Ishikawa (cell line): ENCODE measurements around the gene SRPX.

Source experiments
- FOXM1 ChIP-seq: IDR thresholded peaks from 2 replicates; pipeline ENCODE4 v1.6.1; 2012; ENCODE audit warnings: low read depth, borderline replicate concordance
- REST ChIP-seq: IDR thresholded peaks from 2 replicates; pipeline ENCODE4 v1.6.1; 2012; ENCODE audit warnings: low read depth, mild to moderate bottlenecking
- TAF1 ChIP-seq: IDR thresholded peaks from 2 replicates; pipeline ENCODE4 v1.6.1; 2012; ENCODE audit warnings: low read depth, mild to moderate bottlenecking
- YY1 ChIP-seq: IDR thresholded peaks from 2 replicates; pipeline ENCODE4 v1.6.1; 2012; ENCODE audit warnings: low read depth

GRCh38 chrX:38116706-38117105, 104.0 kb downstream of the SRPX start:
- TF ChIP-seq YY1 (no peak), FOXM1 (no peak), TAF1 (no peak), REST (no peak)
